Measurements from ENCODE around the gene TUBB1. TPM values are rescaled to one million over a fixed set of nuclear protein-coding genes. Genes with fewer than 3 reads are reported as not detected.
A peak's percentile ranks its signal among the peaks of the same experiment; 100 is the strongest.

The TUBB1 gene
- polyA plus RNA-seq, 1 donor, result 0.67 TPM

DNA sequence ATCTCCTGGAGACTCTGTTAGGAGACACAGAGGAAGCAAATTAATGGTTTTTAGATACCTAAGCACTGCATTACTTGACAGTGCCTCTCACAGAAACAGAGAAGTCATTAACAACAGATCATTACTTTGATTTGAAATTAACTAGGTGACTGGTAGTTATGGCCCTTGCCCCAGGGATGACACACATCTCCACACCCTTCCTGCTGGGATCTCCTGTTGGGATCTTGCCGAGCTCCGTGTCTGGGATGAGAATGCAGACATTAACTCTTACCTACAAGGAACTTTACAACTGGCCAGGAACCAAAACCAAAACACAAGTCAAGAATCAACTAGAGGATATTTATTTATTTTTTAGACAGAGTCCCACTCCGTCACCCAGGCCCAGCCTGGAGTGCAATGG is 25.6 kb downstream of the TUBB1 start:
- DNase-seq, result no peak

DNA sequence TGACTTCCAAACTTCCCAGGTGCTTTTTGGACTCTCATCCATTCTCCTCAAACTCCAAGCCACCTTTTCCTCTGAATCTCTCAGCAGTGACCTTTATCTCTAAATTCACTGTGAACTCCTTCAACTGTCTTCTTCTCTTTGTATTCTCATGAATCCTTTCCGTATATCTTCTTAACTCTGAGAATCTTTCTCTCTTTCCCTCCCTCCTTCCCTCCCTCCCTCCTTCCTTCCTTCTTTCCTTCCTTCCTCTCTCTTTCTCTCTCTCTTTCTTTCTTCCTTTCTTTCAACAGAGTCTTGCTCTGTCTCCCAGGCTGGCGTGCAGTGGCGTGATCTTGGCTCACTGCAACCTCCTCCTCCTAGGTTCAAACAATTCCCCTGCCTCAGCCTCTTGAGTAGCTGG is 27.6 kb downstream of the TUBB1 start:
- no peak for DNase-seq

- no peak for DNase-seq
Observed at GRCh38 chr20:59047938-59048680, 28.9 kb downstream of the TUBB1 start.

- DNase-seq, result no peak
Observed at GRCh38 chr20:59048681-59049030, 29.4 kb downstream of the TUBB1 start.

GRCh38 chr20:59050437-59050836 is 31.2 kb downstream of the TUBB1 start:
- DNase-seq, result no peak

GRCh38 chr20:59051666-59052185 is 32.5 kb downstream of the TUBB1 start:
- DNase-seq, result no peak

DNA sequence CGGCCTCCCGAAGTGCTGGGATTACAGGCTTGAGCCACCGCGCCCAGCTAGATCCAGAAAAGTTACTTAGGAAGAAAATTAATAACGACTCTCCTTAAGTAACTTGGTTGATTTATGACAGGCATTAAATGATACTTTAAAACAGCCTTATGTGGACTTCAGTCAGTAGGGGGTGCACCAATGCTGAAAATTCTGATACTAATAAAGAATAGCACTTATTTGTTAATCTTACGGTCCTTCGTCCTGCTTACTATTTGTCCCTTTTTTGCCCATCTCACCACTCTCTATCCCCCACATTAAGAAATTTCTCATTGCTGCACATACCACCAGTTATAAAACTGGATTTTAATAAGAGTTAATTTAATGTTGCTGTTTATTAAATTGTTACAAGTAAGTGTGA is 36.1 kb downstream of the TUBB1 start:
- DNase-seq, result no peak

DNA sequence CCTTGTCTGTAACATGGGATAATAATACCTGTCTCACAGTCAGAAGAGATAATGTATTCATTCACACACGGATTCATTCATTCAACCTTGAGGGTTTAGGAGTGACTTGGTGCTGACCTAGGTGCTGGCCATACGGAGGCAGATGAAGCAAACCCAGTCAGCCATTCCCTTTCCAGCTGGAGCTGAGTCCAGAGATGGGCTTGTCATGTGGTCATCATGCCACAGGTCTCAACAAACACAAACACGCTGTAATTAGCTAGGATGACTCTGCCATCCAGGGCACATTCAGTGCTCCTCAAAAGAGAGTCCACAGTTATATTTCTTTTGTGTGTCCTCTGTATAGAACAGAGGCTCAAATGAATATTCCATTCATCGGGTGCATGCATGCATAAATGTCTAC is 42.9 kb downstream of the TUBB1 start:
- no peak for DNase-seq

DNA sequence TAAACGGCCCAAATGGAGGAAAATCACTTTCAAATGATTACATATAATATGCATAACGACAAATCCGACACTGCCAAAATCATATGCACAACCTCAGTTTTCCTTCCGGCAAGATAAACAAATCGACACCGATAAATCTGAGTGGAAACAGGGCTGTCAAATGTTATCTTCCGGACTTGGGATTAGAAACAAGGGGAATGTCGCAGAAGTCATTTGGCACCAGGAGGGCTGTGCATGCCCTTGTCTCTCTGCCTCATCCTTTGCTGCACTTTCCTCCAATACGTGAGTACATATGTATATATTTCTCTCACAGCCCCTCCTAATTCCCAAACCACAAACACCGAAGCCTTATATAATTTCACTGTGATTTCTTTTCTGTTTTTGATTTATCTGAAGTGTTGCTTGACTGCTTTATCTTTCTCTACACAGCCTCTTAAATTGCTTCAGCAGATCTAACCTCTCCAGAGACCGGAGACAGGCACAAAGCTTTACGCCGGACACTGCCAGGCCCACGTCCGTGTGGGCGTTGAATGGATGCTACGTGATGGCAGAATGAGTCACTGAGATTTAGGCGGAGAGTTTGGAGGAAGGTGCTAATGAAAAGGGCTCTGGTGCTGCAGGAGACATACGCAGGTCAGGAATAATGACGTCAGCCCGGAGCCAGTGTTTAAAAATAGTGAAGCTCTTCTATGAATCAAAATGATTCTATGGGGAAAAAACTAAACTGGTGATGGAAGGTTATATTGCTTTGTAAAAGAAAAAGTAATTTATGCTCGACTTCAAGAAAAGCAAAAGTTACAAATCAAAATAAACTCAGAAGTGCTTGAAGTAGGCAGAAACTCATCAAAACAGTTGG is 44.4 kb downstream of the TUBB1 start:
- DNase-seq, result peak; percentile 19

GRCh38 chr20:59064214-59064722 is 45.0 kb downstream of the TUBB1 start:
- no peak for DNase-seq

- DNase-seq, result no peak
Observed at GRCh38 chr20:59068534-59068933, 49.3 kb downstream of the TUBB1 start.

DNA sequence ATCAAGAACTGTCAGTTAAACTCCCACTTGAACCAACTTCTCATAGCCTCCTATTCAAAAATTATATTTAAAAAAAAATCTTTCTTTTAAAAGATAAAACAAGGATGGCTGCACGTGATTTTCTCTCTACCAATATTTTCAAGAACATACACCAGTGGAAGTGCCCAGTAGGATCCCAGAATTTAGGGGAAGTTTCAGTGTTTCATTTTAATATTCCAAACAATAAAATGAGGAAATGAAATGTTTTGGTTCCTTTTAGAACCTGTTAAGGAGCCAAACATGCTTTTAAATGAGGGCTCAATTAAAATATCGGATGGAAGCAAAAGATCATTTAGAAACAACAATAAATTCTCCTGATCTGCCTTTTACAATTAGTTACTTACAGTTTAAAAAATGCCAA is 49.8 kb downstream of the TUBB1 start:
- no peak for DNase-seq

- DNase-seq, result no peak
Observed at GRCh38 chr20:59071216-59071615, 52.0 kb downstream of the TUBB1 start.

- DNase-seq, result no peak
Observed at GRCh38 chr20:59073582-59073981, 54.4 kb downstream of the TUBB1 start.

DNA sequence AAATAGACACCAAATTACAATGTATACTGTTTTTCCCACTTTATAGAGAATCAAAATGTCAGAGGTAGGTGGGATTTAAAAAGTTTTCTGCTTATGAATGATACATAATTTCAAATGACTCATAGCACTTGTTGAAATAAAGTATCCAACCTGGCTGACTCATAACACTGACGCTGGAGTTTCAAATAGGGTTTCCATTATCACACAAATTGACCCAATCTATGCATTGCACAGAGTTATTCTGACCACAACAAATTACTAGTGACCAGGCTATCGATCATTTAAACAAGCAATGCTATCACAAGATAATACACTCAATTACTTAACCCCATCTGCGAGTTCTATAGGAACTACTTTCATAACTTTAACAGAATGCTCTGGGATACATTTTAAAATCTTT is 55.2 kb downstream of the TUBB1 start:
- DNase-seq, result no peak

GRCh38 chr20:59075934-59076508 is 56.8 kb downstream of the TUBB1 start:
- no peak for DNase-seq

Other genes starting within 250 kb of the TUBB1 start
- gene GNAS-AS1, start 168.5 kb upstream of the TUBB1 start, polyA plus RNA-seq (ENCODE audit: insufficient read length), result 2.5 TPM
- 3,728 TPM for gene GNAS, start 166.7 kb upstream of the TUBB1 start, polyA plus RNA-seq (ENCODE audit: insufficient read length)
- 61.0 TPM for gene NELFCD, start 38.2 kb upstream of the TUBB1 start, polyA plus RNA-seq (ENCODE audit: insufficient read length)
- 77.6 TPM for gene CTSZ, start 12.2 kb upstream of the TUBB1 start, polyA plus RNA-seq (ENCODE audit: insufficient read length)
- 140 TPM for gene ATP5F1E, start 12.9 kb downstream of the TUBB1 start, polyA plus RNA-seq (ENCODE audit: insufficient read length)
- gene PRELID3B, start 23.4 kb downstream of the TUBB1 start, polyA plus RNA-seq (ENCODE audit: insufficient read length), result 40.5 TPM
- gene ZNF831, start 144.4 kb downstream of the TUBB1 start, polyA plus RNA-seq (ENCODE audit: insufficient read length), result 0.31 TPM